ENCODE data around the gene KCTD14. TPM values are rescaled to one million over a fixed set of nuclear protein-coding genes. Genes with fewer than 3 reads are reported as not detected.

Gene KCTD14
- total RNA-seq, 6 experiments from 2014 or later = 0.17 to 1.5 (median 0.64) TPM

DNA sequence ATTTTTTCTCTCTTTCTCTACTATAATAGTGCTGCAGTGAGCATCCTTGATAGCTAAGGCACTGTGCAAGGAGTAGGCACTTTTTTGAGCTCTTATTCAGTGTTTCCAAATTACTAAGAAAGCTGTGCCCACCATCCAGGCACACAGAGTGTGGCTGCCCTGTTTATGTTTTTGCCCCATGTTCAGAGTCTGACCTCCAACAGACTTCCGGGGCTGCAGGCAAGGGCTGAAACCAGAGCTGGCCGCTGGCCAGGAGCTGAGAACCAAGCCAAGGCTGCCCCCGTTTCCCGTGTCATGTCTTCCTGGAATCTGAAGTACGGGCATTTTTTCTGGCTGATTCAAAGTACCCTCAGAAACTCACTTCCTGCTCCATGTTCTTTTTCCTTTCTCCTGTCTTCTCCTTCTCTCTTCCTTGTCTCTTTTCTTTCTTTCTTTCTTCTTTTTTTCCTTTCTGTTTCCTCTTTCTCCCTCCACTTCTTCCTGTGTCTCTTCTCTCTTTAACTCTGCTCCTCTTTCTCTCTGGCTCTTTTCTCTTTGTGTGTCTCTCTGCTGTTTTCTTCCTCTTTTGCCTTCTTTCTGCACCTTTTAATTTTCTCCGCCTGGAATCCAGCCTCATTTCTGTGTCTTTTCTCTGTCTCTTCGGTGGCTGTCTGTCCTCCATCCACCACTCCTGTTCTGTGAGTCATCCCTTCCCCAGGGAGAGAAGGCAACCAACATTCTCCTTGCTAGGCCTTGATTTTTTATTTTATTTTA lies 17.0 kb upstream of the KCTD14 start:
- peak overlapping the region; percentile 100 for H3K27ac Mint-ChIP-seq
- H3K36me3 Mint-ChIP-seq (ENCODE audit: low read depth) = no peaks in the 10 kb centered on the region
- H3K27me3 Mint-ChIP-seq (ENCODE audit: insufficient read depth) = peaks cover 2% of the 10 kb centered on the region
- TF ChIP-seq, protein P1, sequence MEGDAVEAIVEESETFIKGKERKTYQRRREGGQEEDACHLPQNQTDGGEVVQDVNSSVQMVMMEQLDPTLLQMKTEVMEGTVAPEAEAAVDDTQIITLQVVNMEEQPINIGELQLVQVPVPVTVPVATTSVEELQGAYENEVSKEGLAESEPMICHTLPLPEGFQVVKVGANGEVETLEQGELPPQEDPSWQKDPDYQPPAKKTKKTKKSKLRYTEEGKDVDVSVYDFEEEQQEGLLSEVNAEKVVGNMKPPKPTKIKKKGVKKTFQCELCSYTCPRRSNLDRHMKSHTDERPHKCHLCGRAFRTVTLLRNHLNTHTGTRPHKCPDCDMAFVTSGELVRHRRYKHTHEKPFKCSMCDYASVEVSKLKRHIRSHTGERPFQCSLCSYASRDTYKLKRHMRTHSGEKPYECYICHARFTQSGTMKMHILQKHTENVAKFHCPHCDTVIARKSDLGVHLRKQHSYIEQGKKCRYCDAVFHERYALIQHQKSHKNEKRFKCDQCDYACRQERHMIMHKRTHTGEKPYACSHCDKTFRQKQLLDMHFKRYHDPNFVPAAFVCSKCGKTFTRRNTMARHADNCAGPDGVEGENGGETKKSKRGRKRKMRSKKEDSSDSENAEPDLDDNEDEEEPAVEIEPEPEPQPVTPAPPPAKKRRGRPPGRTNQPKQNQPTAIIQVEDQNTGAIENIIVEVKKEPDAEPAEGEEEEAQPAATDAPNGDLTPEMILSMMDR (IDR thresholded peaks at IDR 0.05) = no peak
- H3K9me3 Mint-ChIP-seq = no peaks in the 10 kb centered on the region
- peaks cover 41% of the 10 kb centered on the region for H3K4me1 Mint-ChIP-seq (ENCODE audit: low read depth)
- peak overlapping the region; percentile 87 for H3K4me3 Mint-ChIP-seq
- peak; percentile 80 for DNase-seq

DNA sequence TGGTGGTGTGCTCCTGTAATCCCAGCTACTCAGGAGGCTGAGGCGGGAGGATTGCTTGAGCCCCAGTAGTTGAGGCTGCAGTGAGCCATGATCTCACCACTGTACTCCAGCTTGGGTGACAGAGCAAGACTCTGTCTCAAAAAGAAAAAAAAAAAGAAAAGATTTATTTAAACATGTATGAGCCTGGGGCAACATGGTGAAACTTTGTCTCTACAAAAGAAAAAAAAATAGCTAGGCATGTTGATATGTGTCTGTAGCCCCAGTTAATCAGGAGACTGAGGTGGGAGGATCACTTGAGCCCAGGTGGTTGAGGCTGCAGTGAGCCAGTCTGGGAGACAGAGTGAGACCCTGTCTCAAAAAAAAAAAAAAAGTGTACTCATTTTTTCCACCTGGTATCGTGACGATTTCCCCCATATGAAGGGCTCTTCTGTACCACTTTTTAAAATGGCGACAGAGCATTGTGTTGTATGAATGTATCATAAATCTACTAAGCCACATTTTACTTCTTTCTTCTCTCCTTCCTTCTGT lies 16.4 kb upstream of the KCTD14 start:
- H3K36me3 Mint-ChIP-seq (ENCODE audit: low read depth) = no peaks in the 10 kb centered on the region
- TF ChIP-seq, protein P1 (IDR thresholded peaks at IDR 0.05) = no peak
- no peaks in the 10 kb centered on the region for H3K9me3 Mint-ChIP-seq
- H3K4me3 Mint-ChIP-seq = peak overlapping the region; percentile 87
- DNase-seq = no peak
- peak overlapping the region; percentile 100 for H3K27ac Mint-ChIP-seq
- peaks cover 2% of the 10 kb centered on the region for H3K27me3 Mint-ChIP-seq (ENCODE audit: insufficient read depth)
- peaks cover 39% of the 10 kb centered on the region for H3K4me1 Mint-ChIP-seq (ENCODE audit: low read depth)

DNA sequence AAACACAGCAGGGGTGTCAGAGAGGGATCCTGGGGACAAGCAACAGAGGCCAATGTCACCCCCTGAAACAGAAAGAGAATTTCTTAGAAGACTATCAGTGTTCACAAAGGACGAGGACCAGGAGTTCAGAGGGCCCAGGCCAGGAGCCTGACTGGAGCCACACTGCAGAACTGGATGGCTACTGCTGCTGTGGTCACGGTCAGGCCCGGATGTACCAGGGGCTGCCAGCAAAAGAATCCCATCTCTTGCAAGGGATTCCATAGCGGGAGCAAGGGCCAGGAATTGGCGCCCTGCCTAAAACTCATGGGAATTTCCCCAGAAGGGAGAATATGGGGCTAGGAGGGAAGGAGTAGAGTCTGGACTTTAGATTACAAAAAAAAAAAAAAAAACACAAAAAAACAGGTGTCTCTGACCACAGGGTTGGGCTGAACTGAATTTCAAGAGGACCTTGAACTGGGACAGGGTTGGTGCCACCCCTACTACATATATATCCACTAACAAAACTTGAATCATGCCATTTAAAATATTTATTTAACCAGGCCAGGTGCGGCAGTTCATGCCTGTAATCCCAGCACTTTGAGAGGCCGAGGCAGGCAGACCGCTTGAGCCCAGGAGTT lies 15.7 kb upstream of the KCTD14 start:
- H3K27me3 Mint-ChIP-seq (ENCODE audit: insufficient read depth) = peaks cover 2% of the 10 kb centered on the region; the same call in 1 of the 2 replicates
- no peaks in the 10 kb centered on the region for H3K36me3 Mint-ChIP-seq (ENCODE audit: low read depth)
- no peak overlapping the region for H3K4me3 Mint-ChIP-seq
- peak overlapping the region; percentile 43; the same call in 1 of the 2 replicates for H3K27ac Mint-ChIP-seq
- peaks cover 41% of the 10 kb centered on the region for H3K4me1 Mint-ChIP-seq (ENCODE audit: low read depth)
- no peaks in the 10 kb centered on the region for H3K9me3 Mint-ChIP-seq
- no peak for DNase-seq
- TF ChIP-seq, protein P1 (IDR thresholded peaks at IDR 0.05) = no peak

DNA sequence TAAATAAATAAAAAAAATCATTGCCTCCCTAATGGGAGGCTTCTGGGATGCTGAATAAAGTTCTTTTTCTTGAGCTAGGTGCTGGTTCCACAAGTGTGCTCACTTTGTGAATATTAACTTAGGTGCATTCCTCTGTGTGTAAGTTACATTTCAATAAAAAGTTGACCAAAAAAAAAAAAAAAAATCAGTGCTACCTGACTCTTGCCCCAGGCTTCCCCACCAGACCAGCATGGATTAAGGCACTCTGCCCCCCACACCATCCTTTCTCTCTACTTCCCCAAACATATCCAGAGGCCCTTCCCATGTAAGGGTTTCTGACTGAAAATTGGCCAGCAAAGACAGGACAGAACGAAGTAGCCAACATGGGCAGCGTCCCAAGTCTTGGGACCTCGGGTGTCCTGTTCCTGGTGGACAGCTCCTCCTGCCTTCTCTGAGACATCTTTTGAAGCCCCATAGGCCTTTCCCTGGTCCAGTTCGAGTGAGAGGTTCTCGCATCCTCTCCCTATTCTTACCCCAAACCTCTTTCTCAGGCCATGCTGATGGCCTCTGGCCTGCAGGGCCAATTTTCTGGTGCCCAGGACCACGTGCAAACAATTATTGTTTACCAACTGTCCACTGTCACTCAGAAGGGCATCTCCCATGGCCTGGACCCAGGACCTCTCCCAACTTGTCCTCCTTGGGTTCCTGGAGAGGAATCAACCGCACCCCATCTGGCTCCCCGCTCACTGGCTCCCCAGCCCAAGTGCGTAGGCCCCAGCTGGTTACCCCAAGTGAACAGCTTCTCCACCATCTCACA lies 14.9 kb upstream of the KCTD14 start:
- no peaks in the 10 kb centered on the region for H3K9me3 Mint-ChIP-seq
- H3K4me1 Mint-ChIP-seq (ENCODE audit: low read depth) = peaks cover 41% of the 10 kb centered on the region
- peak overlapping the region; percentile 43; the same call in 1 of the 2 replicates for H3K27ac Mint-ChIP-seq

DNA sequence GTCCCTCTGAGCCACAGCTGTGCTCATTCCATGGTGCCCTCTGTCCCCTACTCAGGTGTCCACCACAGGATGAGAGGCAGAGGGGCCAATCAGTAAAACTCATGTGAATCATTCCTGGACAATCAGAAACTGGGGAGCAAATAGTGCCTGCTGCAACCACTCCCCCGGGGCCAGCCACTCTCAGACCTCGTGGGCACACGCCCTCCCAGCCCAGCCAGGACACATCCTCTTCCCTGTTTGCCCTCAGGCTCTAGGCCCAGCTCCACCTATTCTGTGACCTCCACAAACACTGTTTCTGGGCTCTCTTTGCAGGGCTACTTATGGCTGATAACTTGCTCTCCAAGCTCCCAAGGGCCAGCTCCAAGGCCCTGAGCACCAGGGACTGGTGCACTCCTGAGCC lies 14.0 kb upstream of the KCTD14 start:
- Mint-ChIP-seq H3K36me3 (ENCODE audit: low read depth) (no peaks in the 10 kb centered on the region), H3K9me3 (no peaks in the 10 kb centered on the region), H3K4me3 (no peak overlapping the region), H3K27me3 (ENCODE audit: insufficient read depth) (peaks cover 2% of the 10 kb centered on the region; the same call in 1 of the 2 replicates), H3K27ac (no peak overlapping the region), H3K4me1 (ENCODE audit: low read depth) (peaks cover 41% of the 10 kb centered on the region)
- DNase-seq = no peak
- TF ChIP-seq, protein P1 (IDR thresholded peaks at IDR 0.05) = no peak

More for the DNA sequence above, 14.9 kb upstream of the KCTD14 start:
- H3K27me3 Mint-ChIP-seq (ENCODE audit: insufficient read depth) = peaks cover 2% of the 10 kb centered on the region; the same call in 1 of the 2 replicates
- no peaks in the 10 kb centered on the region for H3K36me3 Mint-ChIP-seq (ENCODE audit: low read depth)
- H3K4me3 Mint-ChIP-seq = no peak overlapping the region
- no peak for DNase-seq
- TF ChIP-seq, protein P1 (IDR thresholded peaks at IDR 0.05) = no peak
